HepG2 (cell line): ENCODE results near the gene TTC31. TPM values are rescaled to one million over a fixed set of nuclear protein-coding genes. Genes with fewer than 3 reads are reported as not detected.

Experiments used
- CHD2 ChIP-seq: IDR thresholded peaks from 2 replicates; pipeline ENCODE4 v1.6.1; 2011; ENCODE audit warnings: low read depth, low read length, improper control_type of control experiment
- DR1 ChIP-seq: sonication (generic); formaldehyde crosslinking; IDR thresholded peaks from 2 replicates; pipeline ENCODE4 v1.8.0; 2021; ENCODE audit warnings: mild to moderate bottlenecking, missing genetic modification reagents, inconsistent platforms
- ELF4 ChIP-seq: sonication (generic); formaldehyde crosslinking; IDR thresholded peaks from 2 replicates; pipeline ENCODE4 v1.5.0; 2020; ENCODE audit warnings: missing genetic modification reagents, mild to moderate bottlenecking, moderate library complexity, borderline replicate concordance
- ETV6 ChIP-seq: sonication (generic); formaldehyde crosslinking; conservative IDR thresholded peaks from 2 replicates; pipeline ENCODE4 v1.4.0; 2020; ENCODE audit warnings: missing genetic modification reagents
- KAT2B ChIP-seq: fragments of 150-350 bp; IDR thresholded peaks from 2 replicates; pipeline ENCODE4 v1.6.1; 2014; ENCODE audit warnings: low read depth, low read length, borderline replicate concordance
- MLLT10 ChIP-seq: sonication (generic); formaldehyde crosslinking; IDR thresholded peaks from 2 replicates; pipeline ENCODE4 v1.4.0; 2020; ENCODE audit warnings: missing genetic modification reagents
- NR2C2 ChIP-seq: sonication (generic); formaldehyde crosslinking; IDR thresholded peaks from 2 replicates; pipeline ENCODE4 v1.4.0; 2020; ENCODE audit warnings: missing genetic modification reagents, mild to moderate bottlenecking, moderate library complexity, borderline replicate concordance
- ONECUT2 ChIP-seq: sonication (generic); formaldehyde crosslinking; IDR thresholded peaks from 2 replicates; pipeline ENCODE4 v1.4.0; 2020; ENCODE audit warnings: missing genetic modification reagents
- ZBED4 ChIP-seq: sonication (generic); formaldehyde crosslinking; IDR thresholded peaks from 2 replicates; pipeline ENCODE4 v1.4.0; 2020; ENCODE audit warnings: missing genetic modification reagents, borderline replicate concordance
- ZMYM3 ChIP-seq: sonication (generic); formaldehyde crosslinking; IDR thresholded peaks from 2 replicates; pipeline ENCODE4 v1.5.1; 2020; ENCODE audit warnings: mild to moderate bottlenecking, missing genetic modification reagents
- ZNF235 ChIP-seq: sonication (generic); formaldehyde crosslinking; IDR thresholded peaks from 2 replicates; pipeline ENCODE4 v1.8.1; 2023; ENCODE audit warnings: mild to moderate bottlenecking, missing genetic modification reagents, borderline replicate concordance
- ZNF280B ChIP-seq: sonication (generic); formaldehyde crosslinking; IDR thresholded peaks from 2 replicates; pipeline ENCODE4 v1.5.0; 2020; ENCODE audit warnings: missing genetic modification reagents, mild to moderate bottlenecking, borderline replicate concordance
- ZNF350 ChIP-seq: sonication (generic); formaldehyde crosslinking; IDR thresholded peaks from 2 replicates; pipeline ENCODE4 v1.4.0; 2020; ENCODE audit warnings: mild to moderate bottlenecking, low read depth, missing genetic modification reagents, borderline replicate concordance
- ZNF557 ChIP-seq: sonication (generic); formaldehyde crosslinking; IDR thresholded peaks from 2 replicates; pipeline ENCODE4 v1.4.0; 2020; ENCODE audit warnings: missing genetic modification reagents
- ZNF691 ChIP-seq: sonication (generic); formaldehyde crosslinking; IDR thresholded peaks from 2 replicates; pipeline ENCODE4 v1.4.0; 2020; ENCODE audit warnings: missing genetic modification reagents, low read depth, mild to moderate bottlenecking, borderline replicate concordance
- ZNF740 ChIP-seq: sonication (generic); formaldehyde crosslinking; IDR thresholded peaks from 2 replicates; pipeline ENCODE4 v1.4.0; 2020; ENCODE audit warnings: missing genetic modification reagents
- polyA plus RNA-seq, 8 experiments: library from polyadenylated mRNA; depleted of rRNA in 3 of 8; stranded (reverse) in 7 of 8; unstranded in 1 of 8; fragments of >200 nt; fragmentation: Illumina TruSeq in 4 of 8; extraction: Trizol in 4 of 8; gene quantifications; 2 replicates each; pipeline versions ENCODE4 v1.2.1 to v1.2.3, GENCODE V29; 2011 to 2016; ENCODE audit warnings: low read depth in 4 of 8, missing spikeins in 1 of 8, mixed read lengths in 1 of 8; ENCODE audit not compliant: insufficient read depth in 1 of 8
- total RNA-seq, 5 experiments: library from RNA; depleted of rRNA; stranded (reverse); fragments of >200 nt; fragmentation: Illumina TruSeq; extraction: Trizol; gene quantifications; 2 replicates each; pipeline ENCODE4 v1.2.3, GENCODE V29; 2016; ENCODE audit warnings: low read depth in 1 of 5
- TF ChIP-seq, protein P1 (sequence below): sonication (generic); formaldehyde crosslinking; conservative IDR thresholded peaks from 2 replicates; pipeline ENCODE4 v1.8.0; 2022; ENCODE audit warnings: low read depth, missing genetic modification reagents

TTC31 gene
- total and polyA plus RNA-seq, 2 of the 13 experiments (the other 11 are each of a cell fraction or from before 2014, with no cell fraction given): 28.3 to 39.5 TPM

- TF ChIP-seq, protein P1, sequence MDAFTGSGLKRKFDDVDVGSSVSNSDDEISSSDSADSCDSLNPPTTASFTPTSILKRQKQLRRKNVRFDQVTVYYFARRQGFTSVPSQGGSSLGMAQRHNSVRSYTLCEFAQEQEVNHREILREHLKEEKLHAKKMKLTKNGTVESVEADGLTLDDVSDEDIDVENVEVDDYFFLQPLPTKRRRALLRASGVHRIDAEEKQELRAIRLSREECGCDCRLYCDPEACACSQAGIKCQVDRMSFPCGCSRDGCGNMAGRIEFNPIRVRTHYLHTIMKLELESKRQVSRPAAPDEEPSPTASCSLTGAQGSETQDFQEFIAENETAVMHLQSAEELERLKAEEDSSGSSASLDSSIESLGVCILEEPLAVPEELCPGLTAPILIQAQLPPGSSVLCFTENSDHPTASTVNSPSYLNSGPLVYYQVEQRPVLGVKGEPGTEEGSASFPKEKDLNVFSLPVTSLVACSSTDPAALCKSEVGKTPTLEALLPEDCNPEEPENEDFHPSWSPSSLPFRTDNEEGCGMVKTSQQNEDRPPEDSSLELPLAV (CRISPR knock-in tag): no peak
- TF ChIP-seq MLLT10 (CRISPR knock-in tag) (no peak), ONECUT2 (CRISPR knock-in tag) (no peak; the same call in 1 of the 2 replicates), DR1 (CRISPR knock-in tag) (peak; percentile 62), KAT2B (no peak), CHD2 (0 out of 2 replicates have a peak, but pooled peaks have one; percentile 60), ETV6 (CRISPR knock-in tag) (peak; percentile 94), ELF4 (CRISPR knock-in tag) (peak; percentile 96), ZNF557 (CRISPR knock-in tag) (0 out of 2 replicates have a peak, but pooled peaks have one; percentile 12), ZNF691 (CRISPR knock-in tag) (peak; percentile 93), NR2C2 (CRISPR knock-in tag) (peak; percentile 99), ZNF280B (CRISPR knock-in tag) (peak; percentile 80), ZBED4 (CRISPR knock-in tag) (peak; percentile 94), ZNF235 (CRISPR knock-in tag) (peak; percentile 77; the same call in 1 of the 2 replicates), ZMYM3 (CRISPR knock-in tag) (peak; percentile 85; the same call in 1 of the 2 replicates), ZNF350 (peak; percentile 100), ZNF740 (CRISPR knock-in tag) (no peak)
These were observed 28.0 kb upstream of the TTC31 start, which contains the start of gene INO80B (continued) for GRCh38 chr2:74454654-74455511.
